OCI-LY1 (cell line): Measurements from ENCODE around the gene HPSE2.

Source experiments
- H2AFZ ChIP-seq: fragments of 200-600 bp; sonication (generic), shearing (Covaris generic); 2 replicates; pipeline ENCODE4 v1.6.0; 2014; ENCODE audit warnings: antibody characterized with exemption, mild to moderate bottlenecking, low read length
- H3F3A ChIP-seq: fragments of 200-600 bp; sonication (generic), shearing (Covaris generic); 2 replicates; pipeline ENCODE4 v1.6.0; 2014; ENCODE audit warnings: mild to moderate bottlenecking, antibody characterized with exemption, low read length, moderate library complexity; ENCODE audit not compliant: insufficient read depth
- H3K27ac ChIP-seq: fragments of 200-600 bp; sonication (generic); 2 replicates; pipeline ENCODE4 v1.5.1; 2014; ENCODE audit warnings: low read length, mixed run types, mild to moderate bottlenecking, low read depth; ENCODE audit not compliant: poor library complexity, severe bottlenecking
- H3K27me3 ChIP-seq: fragments of 200-600 bp; sonication (generic); 2 replicates; pipeline ENCODE4 v1.6.0; 2014; ENCODE audit warnings: antibody characterized with exemption, mild to moderate bottlenecking, low read length, moderate library complexity; ENCODE audit not compliant: insufficient read depth
- H3K36me3 ChIP-seq: fragments of 200-600 bp; sonication (generic); 2 replicates; pipeline ENCODE4 v1.6.1; 2014; ENCODE audit warnings: mild to moderate bottlenecking, antibody characterized with exemption, low read length, moderate library complexity, mixed read lengths; ENCODE audit not compliant: insufficient read depth
- H3K4me1 ChIP-seq: fragments of 200-600 bp; sonication (generic); 2 replicates; pipeline ENCODE4 v1.5.1; 2014; ENCODE audit warnings: mild to moderate bottlenecking, low read length, moderate library complexity; ENCODE audit not compliant: insufficient read depth, severe bottlenecking
- H3K4me2 ChIP-seq: fragments of 200-600 bp; sonication (generic), shearing (Covaris generic); 2 replicates; pipeline ENCODE4 v1.6.1; 2014; ENCODE audit warnings: low read length
- H3K4me3 ChIP-seq: fragments of 200-600 bp; sonication (generic); 2 replicates; pipeline ENCODE4 v1.5.1; 2014; ENCODE audit warnings: low read length, low read depth, mild to moderate bottlenecking, mixed read lengths; ENCODE audit not compliant: poor library complexity, severe bottlenecking
- H3K79me2 ChIP-seq: fragments of 200-600 bp; shearing (Covaris generic); 2 replicates; pipeline ENCODE4 v1.6.1; 2016; ENCODE audit warnings: mixed run types, low read length, mixed read lengths; ENCODE audit not compliant: insufficient read depth
- H3K9ac ChIP-seq: fragments of 200-600 bp; sonication (generic), shearing (Covaris generic); 2 replicates; pipeline ENCODE4 v1.6.1; 2014; ENCODE audit warnings: mild to moderate bottlenecking, low read length, mixed read lengths
- H3K9me2 ChIP-seq: fragments of 200-600 bp; sonication (generic), shearing (Covaris generic); 2 replicates; pipeline ENCODE4 v1.6.1; 2014; ENCODE audit warnings: low read depth, mild to moderate bottlenecking, low read length, mixed read lengths
- H3K9me3 ChIP-seq: fragments of 200-600 bp; shearing (Covaris generic); 2 replicates; pipeline ENCODE4 v1.6.1; 2014; ENCODE audit warnings: low read length, mixed read lengths
- H4K20me1 ChIP-seq: fragments of 200-600 bp; sonication (generic), shearing (Covaris generic); 2 replicates; pipeline ENCODE4 v1.6.0; 2016; ENCODE audit warnings: mild to moderate bottlenecking, low read length; ENCODE audit not compliant: insufficient read depth
- CTCF ChIP-seq: fragments of 200-600 bp; sonication (generic), shearing (Covaris generic); IDR thresholded peaks from 2 replicates; pipeline ENCODE4 v1.5.1; 2017; ENCODE audit warnings: mild to moderate bottlenecking, antibody characterized with exemption, low read length, moderate library complexity, mixed read lengths
- EZH2 ChIP-seq: fragments of 200-600 bp; sonication (generic), shearing (Covaris generic); IDR thresholded peaks from 2 replicates; pipeline ENCODE4 v1.8.0; 2017; ENCODE audit warnings: borderline replicate concordance, mixed run types, mild to moderate bottlenecking, antibody characterized with exemption, low read length, moderate library complexity, mixed read lengths

The HPSE2 gene

GRCh38 chr10:98855403-98856189 lies 380.1 kb downstream of the HPSE2 start:
- H3K36me3 ChIP-seq = no peaks in the 10 kb centered on the region
- no peaks in the 10 kb centered on the region for H4K20me1 ChIP-seq
- H3K4me1 ChIP-seq = no peaks in the 10 kb centered on the region
- H3K9me3 ChIP-seq = no peaks in the 10 kb centered on the region
- no peaks in the 10 kb centered on the region for H3K9me2 ChIP-seq
- H3K9ac ChIP-seq = no peak overlapping the region
- no peak overlapping the region for H2AFZ ChIP-seq
- TF ChIP-seq CTCF (no peak), EZH2 (no peak)
- no peak overlapping the region for H3K4me2 ChIP-seq
- no peaks in the 10 kb centered on the region for H3F3A ChIP-seq
- no peaks in the 10 kb centered on the region for H3K79me2 ChIP-seq
- H3K4me3 ChIP-seq = no peak overlapping the region
- no peak overlapping the region for H3K27ac ChIP-seq
- H3K27me3 ChIP-seq = no peaks in the 10 kb centered on the region

- no peaks in the 10 kb centered on the region for H3K79me2 ChIP-seq
- no peaks in the 10 kb centered on the region for H3K36me3 ChIP-seq
- no peaks in the 10 kb centered on the region for H3F3A ChIP-seq
- H4K20me1 ChIP-seq = no peaks in the 10 kb centered on the region
- H2AFZ ChIP-seq = no peak overlapping the region
- H3K4me3 ChIP-seq = no peak overlapping the region
- H3K9ac ChIP-seq = no peak overlapping the region
- H3K27ac ChIP-seq = no peak overlapping the region
- H3K9me2 ChIP-seq = no peaks in the 10 kb centered on the region
- H3K4me2 ChIP-seq = no peak overlapping the region
- no peaks in the 10 kb centered on the region for H3K27me3 ChIP-seq
- no peak for TF ChIP-seq CTCF
- no peak for TF ChIP-seq EZH2
- H3K4me1 ChIP-seq = no peaks in the 10 kb centered on the region
- no peaks in the 10 kb centered on the region for H3K9me3 ChIP-seq
These were observed 383.0 kb downstream of the HPSE2 start for GRCh38 chr10:98852686-98853085.

- Histone ChIP-seq H3K36me3 (no peaks in the 10 kb centered on the region), H4K20me1 (no peaks in the 10 kb centered on the region), H3K9me3 (no peaks in the 10 kb centered on the region), H3K4me2 (no peak overlapping the region), H3K27ac (no peak overlapping the region), H2AFZ (no peak overlapping the region), H3K4me1 (no peaks in the 10 kb centered on the region), H3K9ac (no peak overlapping the region), H3K4me3 (no peak overlapping the region), H3K79me2 (no peaks in the 10 kb centered on the region), H3F3A (no peaks in the 10 kb centered on the region), H3K9me2 (no peaks in the 10 kb centered on the region), H3K27me3 (no peaks in the 10 kb centered on the region)
- no peak for TF ChIP-seq EZH2
- TF ChIP-seq CTCF = no peak
These were observed 387.3 kb downstream of the HPSE2 start for GRCh38 chr10:98848361-98848760.
